ENCODE data around the gene TNFRSF25. TPM values are rescaled to one million over a fixed set of nuclear protein-coding genes. Genes with fewer than 3 reads are reported as not detected.

Gene TNFRSF25
- total and polyA plus RNA-seq, 2 donors (not counting 1 experiment from before 2014, with no cell fraction given): 0.24 to 1.5 TPM

DNA sequence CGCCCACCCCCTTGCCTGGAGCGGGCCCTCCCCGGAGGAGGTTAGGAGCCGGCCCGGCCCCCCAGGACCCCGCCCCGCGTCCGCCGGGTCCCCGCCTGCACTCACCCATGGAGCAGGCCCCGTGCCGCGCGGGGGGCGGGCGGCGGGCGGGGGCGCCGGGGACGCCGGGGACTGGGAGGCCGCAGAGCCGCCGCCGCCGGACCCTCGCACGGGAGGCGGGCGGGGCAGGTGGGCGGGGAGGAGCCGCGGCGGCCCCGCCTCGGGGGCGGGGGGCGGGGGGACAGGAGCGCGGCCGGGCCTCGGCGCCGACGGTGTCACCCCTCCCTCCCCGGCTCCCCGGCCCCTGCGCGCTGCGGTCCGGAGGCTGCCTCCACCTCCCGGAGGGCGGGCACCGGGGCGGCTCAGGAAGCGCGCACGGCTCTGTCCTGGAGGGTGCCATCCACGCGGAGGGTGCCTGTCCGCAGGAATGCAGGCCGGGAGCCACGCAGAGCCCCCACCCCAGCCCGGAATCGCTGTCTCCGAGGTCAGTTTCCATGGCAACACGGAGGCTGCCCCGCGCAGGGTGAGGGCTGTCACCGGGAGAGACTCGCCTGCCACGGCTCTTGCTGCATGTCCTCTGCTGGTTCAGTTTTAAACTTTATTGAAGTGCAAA, 31.4 kb upstream of the TNFRSF25 start:
- no peaks in the 10 kb centered on the region for H3K9me3 ChIP-seq (ENCODE audit: control insufficient read depth, insufficient read depth, low read depth, low read length)
- peak overlapping the region; percentile 43 to 59 (median 54) for H3K4me3 ChIP-seq (replicated peaks in 1 of 4; ENCODE audit: control extremely low read depth in 1 of 4, insufficient read depth in 1 of 4, low read depth in 3 of 4, low read length in 4 of 4)
- no peaks in the 10 kb centered on the region for H3K4me1 ChIP-seq (ENCODE audit: control insufficient read depth, extremely low read depth, insufficient read depth, low read length)
- no peak overlapping the region for H3K27ac ChIP-seq (ENCODE audit: insufficient read depth, low read length)
- peak overlapping the region; percentile 21 for H2AFZ ChIP-seq (ENCODE audit: low read length)
- DNase-seq (ENCODE audit: low read depth in 2 of 2): peak; percentile 20 to 50
- no peak overlapping the region for H3K9ac ChIP-seq (ENCODE audit: insufficient read depth, low read length)
- no peaks in the 10 kb centered on the region for H3K36me3 ChIP-seq (ENCODE audit: control insufficient read depth, insufficient read depth, low read length)
- H3K27me3 ChIP-seq (ENCODE audit: control insufficient read depth, insufficient read depth, low read length): peaks cover 18% of the 10 kb centered on the region
- H4K20me1 ChIP-seq (ENCODE audit: control insufficient read depth, extremely low read depth, insufficient read depth, low read length): no peaks in the 10 kb centered on the region
- no peaks in the 10 kb centered on the region for H3K79me2 ChIP-seq (ENCODE audit: control insufficient read depth, insufficient read depth, low read length)
- TF ChIP-seq CTCF (conservative IDR thresholded peaks at IDR 0.05 in 1 of 2, IDR thresholded peaks at IDR 0.05 in 1 of 2; ENCODE audit: low read depth in 1 of 2, low read length in 2 of 2) (no peak), EZH2 (IDR thresholded peaks at IDR 0.05; ENCODE audit: low read length, missing control alignments) (no peak)
- peak overlapping the region; percentile 72 for H3K4me2 ChIP-seq (ENCODE audit: extremely low read depth, insufficient read depth, low read length)

DNA sequence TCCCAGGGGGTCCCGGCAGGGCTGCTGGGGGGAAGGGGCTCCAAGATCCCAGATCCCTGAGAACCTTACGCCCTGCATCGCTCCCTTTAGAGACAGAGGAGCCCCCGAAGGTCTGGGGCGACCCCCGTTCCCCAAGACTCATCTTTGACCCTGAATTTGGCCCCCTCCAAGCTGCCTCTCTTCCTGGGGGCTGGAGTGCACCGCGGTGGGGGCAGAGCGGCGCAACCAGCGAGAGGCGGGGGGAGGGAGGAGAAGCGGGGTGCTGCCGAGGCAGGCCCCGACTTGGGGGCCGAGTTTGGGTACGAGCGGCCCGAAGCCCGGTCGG, 30.9 kb upstream of the TNFRSF25 start:
- no peak overlapping the region for H3K27ac ChIP-seq (ENCODE audit: insufficient read depth, low read length)
- H4K20me1 ChIP-seq (ENCODE audit: control insufficient read depth, extremely low read depth, insufficient read depth, low read length): no peaks in the 10 kb centered on the region
- no peaks in the 10 kb centered on the region for H3K4me1 ChIP-seq (ENCODE audit: control insufficient read depth, extremely low read depth, insufficient read depth, low read length)
- H3K9ac ChIP-seq (ENCODE audit: insufficient read depth, low read length): no peak overlapping the region
- H3K4me2 ChIP-seq (ENCODE audit: extremely low read depth, insufficient read depth, low read length): peak overlapping the region; percentile 35
- no peak overlapping the region for H2AFZ ChIP-seq (ENCODE audit: low read length)
- DNase-seq (ENCODE audit: low read depth in 2 of 2): no peak
- H3K79me2 ChIP-seq (ENCODE audit: control insufficient read depth, insufficient read depth, low read length): no peaks in the 10 kb centered on the region
- peaks cover 18% of the 10 kb centered on the region for H3K27me3 ChIP-seq (ENCODE audit: control insufficient read depth, insufficient read depth, low read length)
- H3K9me3 ChIP-seq (ENCODE audit: control insufficient read depth, insufficient read depth, low read depth, low read length): no peaks in the 10 kb centered on the region
- TF ChIP-seq EZH2 (IDR thresholded peaks at IDR 0.05; ENCODE audit: low read length, missing control alignments) (no peak), CTCF (conservative IDR thresholded peaks at IDR 0.05 in 1 of 2, IDR thresholded peaks at IDR 0.05 in 1 of 2; ENCODE audit: low read depth in 1 of 2, low read length in 2 of 2) (no peak)
- no peaks in the 10 kb centered on the region for H3K36me3 ChIP-seq (ENCODE audit: control insufficient read depth, insufficient read depth, low read length)
- H3K4me3 ChIP-seq (replicated peaks in 1 of 4; ENCODE audit: control extremely low read depth in 1 of 4, insufficient read depth in 1 of 4, low read depth in 3 of 4, low read length in 4 of 4): peak overlapping the region; percentile 4 to 55 (median 29)

GRCh38 chr1:6496365-6496721, 30.4 kb upstream of the TNFRSF25 start:
- Histone ChIP-seq H3K4me2 (ENCODE audit: extremely low read depth, insufficient read depth, low read length) (no peak overlapping the region), H3K9ac (ENCODE audit: insufficient read depth, low read length) (no peak overlapping the region), H3K27ac (ENCODE audit: insufficient read depth, low read length) (no peak overlapping the region), H4K20me1 (ENCODE audit: control insufficient read depth, extremely low read depth, insufficient read depth, low read length) (no peaks in the 10 kb centered on the region), H3K36me3 (ENCODE audit: control insufficient read depth, insufficient read depth, low read length) (no peaks in the 10 kb centered on the region), H3K9me3 (ENCODE audit: control insufficient read depth, insufficient read depth, low read depth, low read length) (no peaks in the 10 kb centered on the region), H3K4me3 (replicated peaks in 1 of 4; ENCODE audit: control extremely low read depth in 1 of 4, insufficient read depth in 1 of 4, low read depth in 3 of 4, low read length in 4 of 4) (peak overlapping the region in 2 of 4 experiments; percentile 35 to 55), H3K4me1 (ENCODE audit: control insufficient read depth, extremely low read depth, insufficient read depth, low read length) (no peaks in the 10 kb centered on the region), H2AFZ (ENCODE audit: low read length) (no peak overlapping the region), H3K79me2 (ENCODE audit: control insufficient read depth, insufficient read depth, low read length) (no peaks in the 10 kb centered on the region), H3K27me3 (ENCODE audit: control insufficient read depth, insufficient read depth, low read length) (peaks cover 14% of the 10 kb centered on the region)
- no peak for DNase-seq (ENCODE audit: low read depth in 2 of 2)
- TF ChIP-seq EZH2 (IDR thresholded peaks at IDR 0.05; ENCODE audit: low read length, missing control alignments) (no peak), CTCF (conservative IDR thresholded peaks at IDR 0.05 in 1 of 2, IDR thresholded peaks at IDR 0.05 in 1 of 2; ENCODE audit: low read depth in 1 of 2, low read length in 2 of 2) (no peak)

Measured in fibroblast of lung (primary cell).